Astrocyte (in vitro differentiated cells and primary cell): ENCODE results near the gene PARVB.

Experiments used
- EZH2 ChIP-seq: IDR thresholded peaks from 2 replicates; pipeline ENCODE4 v1.6.1; 2012; ENCODE audit warnings: mild to moderate bottlenecking, low read length, inconsistent platforms; ENCODE audit not compliant: insufficient read depth
- TF ChIP-seq, protein P1 (sequence below): IDR thresholded peaks from 2 replicates; pipeline ENCODE4 v1.5.1; 2011; ENCODE audit warnings: low read depth, mild to moderate bottlenecking, inconsistent platforms, low read length, moderate library complexity; ENCODE audit not compliant: insufficient read depth

DNA sequence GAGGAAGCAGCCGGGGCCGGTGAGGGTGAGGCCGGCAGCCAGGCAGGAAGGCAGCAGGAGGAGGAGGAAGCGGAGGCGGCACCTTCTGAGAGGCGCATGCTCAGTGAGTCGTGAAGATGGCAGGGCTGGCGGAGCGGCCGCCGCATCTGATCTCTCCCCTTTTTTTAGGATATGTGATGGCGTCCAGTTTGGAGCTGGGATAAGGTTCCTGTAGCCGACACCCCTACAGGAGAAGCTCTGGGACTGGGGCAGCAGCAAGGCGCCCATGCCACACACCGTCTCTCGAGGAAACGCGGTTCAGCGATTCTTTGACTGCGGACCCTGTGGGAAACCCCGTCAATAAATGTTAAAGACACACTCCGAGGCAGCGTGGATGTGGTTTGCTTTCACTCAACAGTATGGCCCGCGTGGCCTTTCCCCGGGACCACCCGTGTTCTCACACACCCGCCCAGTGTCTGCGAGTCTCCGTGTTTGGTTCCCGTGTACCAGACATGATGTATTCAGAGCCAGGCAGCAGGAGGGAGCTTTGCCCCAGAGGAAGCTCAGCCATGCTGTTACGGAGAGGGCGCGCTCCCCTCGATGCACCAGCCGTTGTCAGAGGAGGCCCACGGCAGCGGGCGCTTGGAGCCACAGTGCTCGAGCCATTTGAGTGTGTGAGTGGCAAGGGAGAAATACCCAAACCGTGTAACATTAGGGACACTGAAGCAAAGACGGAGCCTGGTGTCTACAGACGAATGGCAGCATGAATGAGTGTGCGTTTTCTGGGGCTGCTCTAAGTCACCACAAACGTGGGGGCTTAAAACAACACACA lies 27.7 kb upstream of the PARVB start:
- TF ChIP-seq EZH2: no peak
- TF ChIP-seq, protein P1, sequence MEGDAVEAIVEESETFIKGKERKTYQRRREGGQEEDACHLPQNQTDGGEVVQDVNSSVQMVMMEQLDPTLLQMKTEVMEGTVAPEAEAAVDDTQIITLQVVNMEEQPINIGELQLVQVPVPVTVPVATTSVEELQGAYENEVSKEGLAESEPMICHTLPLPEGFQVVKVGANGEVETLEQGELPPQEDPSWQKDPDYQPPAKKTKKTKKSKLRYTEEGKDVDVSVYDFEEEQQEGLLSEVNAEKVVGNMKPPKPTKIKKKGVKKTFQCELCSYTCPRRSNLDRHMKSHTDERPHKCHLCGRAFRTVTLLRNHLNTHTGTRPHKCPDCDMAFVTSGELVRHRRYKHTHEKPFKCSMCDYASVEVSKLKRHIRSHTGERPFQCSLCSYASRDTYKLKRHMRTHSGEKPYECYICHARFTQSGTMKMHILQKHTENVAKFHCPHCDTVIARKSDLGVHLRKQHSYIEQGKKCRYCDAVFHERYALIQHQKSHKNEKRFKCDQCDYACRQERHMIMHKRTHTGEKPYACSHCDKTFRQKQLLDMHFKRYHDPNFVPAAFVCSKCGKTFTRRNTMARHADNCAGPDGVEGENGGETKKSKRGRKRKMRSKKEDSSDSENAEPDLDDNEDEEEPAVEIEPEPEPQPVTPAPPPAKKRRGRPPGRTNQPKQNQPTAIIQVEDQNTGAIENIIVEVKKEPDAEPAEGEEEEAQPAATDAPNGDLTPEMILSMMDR: no peak
